Epithelial cell of proximal tubule (primary cell): ENCODE results near the gene TOR3A. TPM values are rescaled to one million over a fixed set of nuclear protein-coding genes. Genes with fewer than 3 reads are reported as not detected.
"Not testable (repeated sequence)": the region's sequence is repeated elsewhere in the genome, so short reads cannot be mapped to it uniquely, and the experiment has no call there.

Source experiments
- DNase-seq: peaks from one replicate; pipeline ENCODE4 v3.0.0-alpha.2; 2011; ENCODE audit warnings: low read depth
- H3K4me3 ChIP-seq: 2 replicates; pipeline ENCODE4 v1.5.1; 2011; ENCODE audit warnings: low read depth, mild to moderate bottlenecking, low read length
- CTCF ChIP-seq: conservative IDR thresholded peaks from 2 replicates; pipeline ENCODE4 v1.5.1; 2012; ENCODE audit warnings: low read depth, mild to moderate bottlenecking, low read length
- total RNA-seq: library from RNA; depleted of rRNA; stranded (reverse); fragments of >200 nt; gene quantifications from 2 replicates; pipeline ENCODE4 v1.2.3, GENCODE V29; 2015

TOR3A gene
- total RNA-seq, 1 donor from 2014 or later = 83.1 TPM

- no peak for DNase-seq
- no peak for TF ChIP-seq CTCF
- no peak overlapping the region for H3K4me3 ChIP-seq
These were observed 44.6 kb downstream of the TOR3A start for GRCh38 chr1:179126338-179127060.

DNA sequence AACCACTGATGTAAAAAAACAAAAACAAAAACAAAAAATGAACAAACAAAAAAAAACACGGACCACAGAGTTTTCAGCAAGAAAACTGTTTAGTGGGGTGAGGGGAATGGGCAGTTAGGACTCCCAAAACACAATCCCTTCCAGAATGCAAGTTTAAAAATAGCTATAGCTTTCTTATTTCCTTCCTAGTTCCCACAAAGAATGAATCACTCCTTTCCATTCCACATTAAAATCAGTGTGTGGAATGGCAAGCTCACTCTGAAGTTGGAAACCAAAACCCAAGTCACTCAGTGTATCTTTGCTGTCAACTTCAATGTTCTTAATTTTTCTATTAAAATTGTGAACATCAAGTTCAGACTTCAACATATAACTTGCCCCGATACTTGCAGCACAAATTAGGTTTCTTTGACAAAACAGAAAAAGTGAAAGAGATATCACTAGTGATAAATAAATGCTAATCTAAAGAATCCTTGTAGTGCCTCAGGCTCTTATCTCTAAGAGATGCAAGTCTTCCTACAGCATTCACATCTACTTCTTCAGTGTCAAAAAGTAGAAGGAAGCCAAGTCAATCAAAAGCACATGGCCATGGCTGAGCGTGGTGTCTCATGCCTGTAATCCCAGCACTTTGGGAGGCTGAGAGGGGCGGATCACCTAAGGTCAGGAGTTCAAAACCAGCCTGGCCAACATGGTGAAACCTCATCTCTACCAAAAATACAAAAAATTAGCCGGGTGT lies 45.5 kb downstream of the TOR3A start:
- no peak for DNase-seq
- TF ChIP-seq CTCF = no peak
- H3K4me3 ChIP-seq = no peak overlapping the region

GRCh38 chr1:179128520-179128919 lies 46.6 kb downstream of the TOR3A start:
- no peak for DNase-seq
- no peak for TF ChIP-seq CTCF
- no peak overlapping the region for H3K4me3 ChIP-seq

- no peak for DNase-seq
- TF ChIP-seq CTCF = no peak
- peak overlapping the region; percentile 41 for H3K4me3 ChIP-seq
These were observed 48.0 kb downstream of the TOR3A start for GRCh38 chr1:179129702-179130473.

DNA sequence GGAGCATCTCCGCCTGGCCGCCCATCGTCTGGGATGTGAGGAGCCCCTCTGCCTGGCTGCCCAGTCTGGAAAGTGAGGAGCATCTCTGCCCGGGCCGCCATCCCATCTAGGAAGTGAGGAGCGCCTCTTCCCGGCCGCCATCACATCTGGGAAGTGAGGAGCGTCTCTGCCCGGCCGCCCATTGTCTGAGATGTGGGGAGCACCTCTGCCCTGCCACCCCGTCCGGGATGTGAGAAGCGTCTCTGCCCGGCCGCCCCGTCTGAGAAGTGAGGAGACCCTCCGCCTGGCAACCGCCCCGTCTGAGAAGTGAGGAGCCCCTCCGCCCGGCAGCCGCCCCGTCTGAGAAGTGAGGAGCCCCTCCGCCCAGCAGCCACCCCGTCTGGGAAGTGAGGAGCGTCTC lies 53.3 kb downstream of the TOR3A start:
- not testable (repeated sequence) for DNase-seq, H3K4me3 ChIP-seq

DNA sequence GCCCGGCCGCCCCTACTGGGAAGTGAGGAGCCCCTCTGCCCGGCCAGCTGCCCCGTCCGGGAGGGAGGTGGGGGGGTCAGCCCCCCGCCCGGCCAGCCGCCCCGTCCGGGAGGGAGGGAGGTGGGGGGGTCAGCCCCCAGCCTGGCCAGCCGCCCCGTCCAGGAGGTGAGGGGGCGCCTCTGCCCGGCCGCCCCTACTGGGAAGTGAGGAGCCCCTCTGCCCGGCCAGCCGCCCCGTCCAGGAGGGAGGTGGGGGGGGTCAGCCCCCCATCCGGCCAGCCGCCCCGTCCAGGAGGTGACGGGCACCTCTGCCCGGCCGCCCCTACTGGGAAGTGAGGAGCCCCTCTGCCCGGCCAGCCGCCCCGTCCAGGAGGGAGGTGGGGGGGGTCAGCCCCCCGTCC lies 53.8 kb downstream of the TOR3A start:
- DNase-seq, H3K4me3 ChIP-seq: not testable (repeated sequence)

DNA sequence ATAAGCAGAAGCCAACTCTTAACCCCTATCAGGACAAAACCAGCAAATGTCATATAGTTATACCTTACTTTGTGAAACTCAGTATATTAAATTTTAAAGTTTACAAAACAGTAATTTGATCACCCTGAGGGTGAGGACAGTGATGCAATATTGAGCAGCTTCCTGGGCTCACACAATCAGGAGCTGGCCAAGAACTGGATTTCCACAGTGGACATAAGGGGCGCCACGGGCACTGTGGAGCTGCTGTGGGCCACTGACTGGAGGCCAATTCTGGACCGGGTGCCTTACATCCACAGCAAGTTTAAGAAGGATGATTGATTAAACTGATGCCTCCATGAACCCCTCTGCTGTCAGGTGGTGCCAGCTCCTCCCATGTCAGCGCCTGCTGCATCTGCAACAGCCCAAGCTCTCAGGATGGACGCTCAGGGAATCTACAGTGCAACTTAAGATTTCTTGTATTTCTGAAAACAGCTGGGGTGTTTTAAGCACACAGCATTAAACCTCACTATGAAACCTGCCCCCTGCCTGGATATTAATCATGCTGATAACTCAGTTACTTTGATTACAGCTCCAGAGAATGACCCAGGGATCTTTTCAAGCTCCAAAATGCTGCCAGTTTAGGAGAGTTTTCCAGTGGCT lies 55.9 kb downstream of the TOR3A start:
- no peak for DNase-seq
- no peak for TF ChIP-seq CTCF
- H3K4me3 ChIP-seq = no peak overlapping the region

DNA sequence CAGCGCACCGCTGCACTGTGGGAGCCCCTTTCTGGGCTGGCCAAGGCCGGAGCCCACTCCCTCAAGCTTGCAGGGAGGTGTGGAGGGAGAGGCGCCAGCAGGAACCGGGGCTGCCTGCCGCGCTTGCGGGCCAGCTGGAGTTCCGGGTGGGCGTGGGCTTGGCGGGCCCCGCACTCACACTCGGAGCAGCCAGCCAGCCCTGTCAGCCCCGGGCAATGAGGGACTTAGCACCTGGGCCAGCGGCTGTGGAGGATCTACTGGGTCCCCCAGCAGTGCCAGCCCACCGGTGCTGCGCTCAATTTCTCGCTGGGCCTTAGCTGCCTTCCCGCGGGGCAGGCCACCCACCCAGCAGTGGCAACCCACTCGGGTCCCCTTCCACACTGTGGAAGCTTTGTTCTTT lies 56.9 kb downstream of the TOR3A start:
- not testable (repeated sequence) for H3K4me3 ChIP-seq, DNase-seq
